Epithelial cell of esophagus (primary cell): ENCODE results near the gene LIN7A.

ENCODE experiments used
- DNase-seq: peaks from one replicate; pipeline ENCODE4 v3.0.0; 2010; ENCODE audit warnings: low read depth
- H3K4me3 ChIP-seq: 2 replicates; pipeline ENCODE4 v1.5.1; 2011; ENCODE audit warnings: mild to moderate bottlenecking, low read length, control low read depth
- TF ChIP-seq, protein P1 (sequence below): IDR thresholded peaks from 2 replicates; pipeline ENCODE4 v1.5.1; 2011; ENCODE audit warnings: low read depth, mild to moderate bottlenecking, low read length, control low read depth, inconsistent platforms; ENCODE audit not compliant: insufficient read depth; ENCODE audit errors: missing control alignments

The LIN7A gene

GRCh38 chr12:80847575-80847974 is 90.2 kb downstream of the LIN7A start:
- no peak overlapping the region for H3K4me3 ChIP-seq
- no peak for DNase-seq
- TF ChIP-seq, protein P1, sequence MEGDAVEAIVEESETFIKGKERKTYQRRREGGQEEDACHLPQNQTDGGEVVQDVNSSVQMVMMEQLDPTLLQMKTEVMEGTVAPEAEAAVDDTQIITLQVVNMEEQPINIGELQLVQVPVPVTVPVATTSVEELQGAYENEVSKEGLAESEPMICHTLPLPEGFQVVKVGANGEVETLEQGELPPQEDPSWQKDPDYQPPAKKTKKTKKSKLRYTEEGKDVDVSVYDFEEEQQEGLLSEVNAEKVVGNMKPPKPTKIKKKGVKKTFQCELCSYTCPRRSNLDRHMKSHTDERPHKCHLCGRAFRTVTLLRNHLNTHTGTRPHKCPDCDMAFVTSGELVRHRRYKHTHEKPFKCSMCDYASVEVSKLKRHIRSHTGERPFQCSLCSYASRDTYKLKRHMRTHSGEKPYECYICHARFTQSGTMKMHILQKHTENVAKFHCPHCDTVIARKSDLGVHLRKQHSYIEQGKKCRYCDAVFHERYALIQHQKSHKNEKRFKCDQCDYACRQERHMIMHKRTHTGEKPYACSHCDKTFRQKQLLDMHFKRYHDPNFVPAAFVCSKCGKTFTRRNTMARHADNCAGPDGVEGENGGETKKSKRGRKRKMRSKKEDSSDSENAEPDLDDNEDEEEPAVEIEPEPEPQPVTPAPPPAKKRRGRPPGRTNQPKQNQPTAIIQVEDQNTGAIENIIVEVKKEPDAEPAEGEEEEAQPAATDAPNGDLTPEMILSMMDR = no peak

GRCh38 chr12:80846952-80847351 is 90.8 kb downstream of the LIN7A start:
- no peak for DNase-seq
- TF ChIP-seq, protein P1 = no peak
- H3K4me3 ChIP-seq = no peak overlapping the region

- TF ChIP-seq, protein P1 = no peak
- DNase-seq = no peak
- H3K4me3 ChIP-seq = no peak overlapping the region
Observed at GRCh38 chr12:80845639-80846038, 92.1 kb downstream of the LIN7A start.

GRCh38 chr12:80843969-80844368 is 93.8 kb downstream of the LIN7A start:
- TF ChIP-seq, protein P1 = no peak
- no peak overlapping the region for H3K4me3 ChIP-seq
- no peak for DNase-seq

DNA sequence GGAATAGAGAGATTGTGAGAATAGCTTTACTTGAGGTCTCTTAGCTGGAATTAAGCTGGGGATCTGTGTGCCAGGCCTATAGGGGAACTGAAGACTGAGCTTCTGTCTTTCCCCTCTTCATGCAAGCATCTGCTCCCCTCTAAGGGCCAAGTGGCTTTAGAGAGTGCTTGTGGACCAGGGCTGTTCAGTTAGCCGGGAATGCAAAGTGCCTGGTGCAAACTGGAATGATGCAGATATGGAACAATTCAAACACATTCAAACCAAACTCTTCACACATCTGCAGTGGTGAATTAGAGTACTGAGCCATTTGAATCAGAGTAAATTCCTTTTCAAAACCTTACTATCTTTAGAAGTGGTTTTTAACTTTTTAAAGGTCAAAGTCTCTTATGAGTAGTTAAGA is 99.0 kb downstream of the LIN7A start:
- H3K4me3 ChIP-seq = no peak overlapping the region
- DNase-seq = no peak
- TF ChIP-seq, protein P1 = no peak

DNA sequence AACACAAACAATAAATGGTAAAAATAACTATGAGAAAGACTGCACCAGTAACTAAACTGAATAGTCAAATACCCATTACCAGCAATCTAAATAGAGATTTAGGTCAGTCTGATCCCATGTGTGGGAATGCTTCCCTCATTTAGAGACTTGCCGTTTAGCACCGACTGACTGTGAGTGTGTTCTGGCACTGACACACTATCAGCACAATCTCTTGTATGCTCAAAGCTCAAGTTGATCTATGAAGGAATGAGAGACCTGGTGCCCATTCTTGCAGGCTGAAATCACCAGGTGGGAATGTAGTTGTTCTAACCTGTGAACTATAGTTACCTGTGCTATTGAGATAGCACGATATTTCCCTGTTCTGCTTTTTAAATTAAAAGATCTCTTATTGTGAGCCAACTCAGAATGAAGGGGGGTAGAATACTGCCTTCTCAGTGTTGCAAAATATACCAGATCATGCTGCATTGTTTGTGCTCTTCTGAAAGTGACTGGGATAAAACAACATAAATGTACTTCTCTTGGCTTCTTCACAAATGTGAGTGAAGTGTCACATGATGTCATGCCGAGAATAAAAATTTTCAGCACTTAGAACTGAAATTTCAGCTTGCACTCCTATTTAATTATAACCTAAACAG is 99.6 kb downstream of the LIN7A start:
- TF ChIP-seq, protein P1 = no peak
- DNase-seq = no peak
- no peak overlapping the region for H3K4me3 ChIP-seq

- peak; percentile 52 for DNase-seq
- TF ChIP-seq, protein P1 = peak; percentile 88
- no peak overlapping the region for H3K4me3 ChIP-seq
Observed at GRCh38 chr12:80837342-80837978, 100.3 kb downstream of the LIN7A start.
